ENCODE results near the gene CNOT2.

DNA sequence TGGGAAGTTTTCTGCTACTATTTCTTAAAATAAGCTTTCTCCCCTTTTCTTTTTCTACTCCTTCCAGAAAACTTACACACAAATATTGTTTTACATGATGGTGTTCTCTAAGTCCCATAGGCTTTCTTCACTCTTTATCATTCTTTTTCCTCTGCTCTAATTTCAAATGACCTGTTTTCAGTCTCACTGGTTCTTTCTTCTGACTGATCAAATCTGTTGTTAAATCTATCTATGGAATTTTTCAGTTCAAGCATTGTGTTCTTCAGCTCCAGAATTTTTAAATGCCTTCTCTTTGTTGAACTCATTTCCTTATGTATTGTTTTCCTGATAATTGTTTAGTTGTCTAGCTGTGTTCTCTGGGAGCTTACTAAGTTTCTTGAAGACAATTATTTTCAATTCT lies 29.5 kb upstream of the CNOT2 start:
- TF ChIP-seq EP300 (IDR thresholded peaks at IDR 0.05; ENCODE audit: low read depth) (no peak), CTCF (IDR thresholded peaks at IDR 0.05) (no peak), POLR2AphosphoS5 (IDR thresholded peaks at IDR 0.05) (no peak), POLR2A (IDR thresholded peaks at IDR 0.05) (no peak)
